ENCODE results near the gene MYOD1.
A peak's percentile ranks its signal among the peaks of the same experiment; 100 is the strongest.

MYOD1 gene

DNA sequence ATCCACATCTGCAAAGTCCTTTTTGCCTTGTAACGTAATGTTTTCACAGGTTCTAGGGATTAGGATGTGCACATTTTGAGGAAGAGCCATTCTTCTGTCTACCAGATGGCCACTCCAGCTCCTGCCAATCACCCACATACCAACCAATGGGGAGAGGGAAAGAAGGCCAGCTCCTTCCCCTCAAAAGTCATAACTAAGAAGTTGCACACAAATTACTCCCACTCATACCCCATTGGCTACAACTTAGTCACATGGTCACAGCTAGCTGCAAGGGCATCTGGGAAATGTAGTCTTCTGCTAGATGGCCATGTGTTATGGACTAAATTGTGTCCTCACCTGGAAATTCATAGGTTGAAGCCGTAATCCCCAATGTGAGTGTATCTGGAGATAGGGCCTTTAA is 15.4 kb upstream of the MYOD1 start:
- DNase-seq: peak; percentile 51

- DNase-seq: no peak
Measured at GRCh38 chr11:17707830-17708229, 11.5 kb upstream of the MYOD1 start.

GRCh38 chr11:17711836-17712235 is 7.5 kb upstream of the MYOD1 start:
- DNase-seq: no peak

- DNase-seq: no peak
Measured at GRCh38 chr11:17713851-17714250, 5.5 kb upstream of the MYOD1 start.

GRCh38 chr11:17714356-17714854 is 5.0 kb upstream of the MYOD1 start:
- DNase-seq: no peak

DNA sequence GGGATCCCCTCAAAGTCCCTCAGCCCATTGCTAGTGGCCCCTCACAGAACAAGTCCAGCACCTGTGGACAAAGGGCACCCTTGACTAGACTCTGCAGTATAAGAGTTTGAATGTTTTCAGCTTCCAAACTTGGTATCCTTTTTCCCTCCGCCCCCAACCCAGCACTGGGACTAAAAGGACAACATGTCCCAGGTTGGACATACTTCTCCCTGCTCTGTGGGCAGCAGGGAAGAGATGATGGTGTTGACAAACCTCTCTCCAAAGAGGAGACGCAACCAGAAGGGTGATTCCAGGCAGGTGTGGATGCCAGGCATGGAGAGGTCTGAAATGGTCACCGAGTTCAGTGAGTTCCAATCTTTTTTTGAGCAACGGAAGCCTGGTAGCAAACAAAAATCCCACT is 4.5 kb upstream of the MYOD1 start:
- DNase-seq: no peak

- DNase-seq: no peak
Measured at GRCh38 chr11:17716807-17717206, 2.6 kb upstream of the MYOD1 start.

GRCh38 chr11:17718015-17718414 is 1.4 kb upstream of the MYOD1 start:
- DNase-seq: no peak

DNA sequence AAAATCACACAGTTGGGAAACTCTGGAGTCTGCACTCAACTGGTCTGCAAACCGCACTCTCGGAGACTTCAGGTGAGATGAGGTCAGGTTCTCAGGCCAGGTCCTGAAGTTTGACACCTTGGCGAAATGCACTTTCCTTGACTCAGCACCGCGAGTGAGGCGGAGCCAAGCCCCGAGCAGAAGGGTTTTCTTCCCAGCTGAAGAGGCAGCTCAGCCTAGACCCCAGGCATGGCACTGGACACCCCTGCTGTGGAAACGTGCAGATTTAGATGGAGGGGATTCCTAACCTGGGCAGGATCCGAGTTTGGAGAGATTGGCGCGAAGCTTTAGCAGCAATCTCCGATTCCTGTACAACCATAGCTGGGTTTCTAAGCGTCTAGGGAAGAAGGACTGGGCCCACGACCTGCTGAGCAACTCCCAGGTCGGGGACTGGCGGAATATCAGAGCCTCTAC is 835 bp upstream of the MYOD1 start:
- no peak for DNase-seq

- DNase-seq: no peak
Measured at GRCh38 chr11:17719938-17720795, 796 bp downstream of the MYOD1 start.

GRCh38 chr11:17720796-17721171 is 1.4 kb downstream of the MYOD1 start:
- DNase-seq: no peak

DNA sequence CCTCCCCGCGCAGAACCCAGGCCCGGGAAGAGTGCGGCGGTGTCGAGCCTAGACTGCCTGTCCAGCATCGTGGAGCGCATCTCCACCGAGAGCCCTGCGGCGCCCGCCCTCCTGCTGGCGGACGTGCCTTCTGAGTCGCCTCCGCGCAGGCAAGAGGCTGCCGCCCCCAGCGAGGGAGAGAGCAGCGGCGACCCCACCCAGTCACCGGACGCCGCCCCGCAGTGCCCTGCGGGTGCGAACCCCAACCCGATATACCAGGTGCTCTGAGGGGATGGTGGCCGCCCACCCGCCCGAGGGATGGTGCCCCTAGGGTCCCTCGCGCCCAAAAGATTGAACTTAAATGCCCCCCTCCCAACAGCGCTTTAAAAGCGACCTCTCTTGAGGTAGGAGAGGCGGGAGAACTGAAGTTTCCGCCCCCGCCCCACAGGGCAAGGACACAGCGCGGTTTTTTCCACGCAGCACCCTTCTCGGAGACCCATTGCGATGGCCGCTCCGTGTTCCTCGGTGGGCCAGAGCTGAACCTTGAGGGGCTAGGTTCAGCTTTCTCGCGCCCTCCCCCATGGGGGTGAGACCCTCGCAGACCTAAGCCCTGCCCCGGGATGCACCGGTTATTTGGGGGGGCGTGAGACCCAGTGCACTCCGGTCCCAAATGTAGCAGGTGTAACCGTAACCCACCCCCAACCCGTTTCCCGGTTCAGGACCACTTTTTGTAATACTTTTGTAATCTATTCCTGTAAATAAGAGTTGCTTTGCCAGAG is 2.0 kb downstream of the MYOD1 start:
- no peak for DNase-seq

GRCh38 chr11:17722000-17722643 is 2.8 kb downstream of the MYOD1 start:
- no peak for DNase-seq

DNA sequence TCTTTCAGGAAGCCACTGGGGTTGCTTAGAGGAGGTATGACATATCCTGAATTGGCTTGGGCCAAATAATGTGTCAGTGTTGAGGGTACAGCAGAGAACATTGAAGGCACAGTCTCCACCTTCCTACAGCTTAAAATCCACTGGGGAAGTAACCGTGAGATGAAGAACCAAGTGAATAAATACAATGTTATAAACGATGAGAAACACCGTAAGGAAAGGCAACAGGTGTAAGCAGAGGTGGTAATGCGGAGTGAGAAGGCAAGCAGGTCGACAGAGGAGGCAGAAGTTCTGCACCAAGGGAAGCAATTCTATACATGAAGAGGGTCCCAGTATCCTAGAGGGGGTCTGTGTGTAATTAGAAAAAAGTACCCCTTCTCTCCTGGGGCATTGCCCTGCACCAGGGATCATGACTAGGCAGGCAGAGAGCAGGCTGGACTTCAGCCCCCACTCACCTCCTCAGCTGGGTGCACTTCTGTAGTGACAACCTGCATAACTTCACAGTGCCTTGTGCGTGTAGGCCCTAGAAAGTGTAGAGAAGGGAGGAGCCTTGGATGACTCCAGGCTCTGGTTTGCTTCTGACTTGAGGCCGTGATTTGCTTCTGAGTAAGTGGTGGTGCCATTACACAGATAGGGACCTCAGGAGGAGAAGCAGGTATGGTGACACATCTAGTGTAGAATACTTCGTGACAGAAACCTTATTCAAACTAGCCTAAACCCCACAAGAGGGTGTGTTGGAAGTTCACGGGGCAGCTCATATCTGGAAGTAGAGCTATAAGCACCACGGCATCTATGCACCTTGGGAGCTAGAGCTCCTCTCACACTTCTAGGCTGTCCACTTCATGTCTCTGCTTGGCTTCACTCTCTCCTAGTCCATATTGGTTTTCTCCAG is 4.9 kb downstream of the MYOD1 start:
- DNase-seq: no peak

GRCh38 chr11:17725174-17725573 is 5.8 kb downstream of the MYOD1 start:
- DNase-seq: no peak

DNA sequence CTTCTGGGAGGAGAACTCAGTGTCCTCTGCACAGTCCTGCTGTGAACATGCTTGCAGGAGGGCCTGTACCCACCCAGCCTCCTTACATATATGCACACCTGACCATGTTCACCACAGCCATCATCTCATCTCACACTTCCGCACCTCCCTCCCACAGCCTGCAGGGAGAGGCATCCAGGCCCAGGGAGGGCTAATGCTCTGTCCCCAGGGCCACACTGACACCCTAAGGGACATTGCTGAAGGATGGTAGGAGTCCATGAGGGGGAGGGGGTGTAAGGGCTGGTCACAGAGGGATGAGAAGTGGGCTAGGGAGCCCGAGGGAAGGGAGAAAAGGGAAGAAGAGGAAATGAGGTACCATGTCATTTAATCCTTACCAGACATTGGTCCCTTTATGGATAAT is 10.8 kb downstream of the MYOD1 start:
- no peak for DNase-seq

GRCh38 chr11:17730608-17731462 is 11.5 kb downstream of the MYOD1 start:
- peak; percentile 53 for DNase-seq

DNA sequence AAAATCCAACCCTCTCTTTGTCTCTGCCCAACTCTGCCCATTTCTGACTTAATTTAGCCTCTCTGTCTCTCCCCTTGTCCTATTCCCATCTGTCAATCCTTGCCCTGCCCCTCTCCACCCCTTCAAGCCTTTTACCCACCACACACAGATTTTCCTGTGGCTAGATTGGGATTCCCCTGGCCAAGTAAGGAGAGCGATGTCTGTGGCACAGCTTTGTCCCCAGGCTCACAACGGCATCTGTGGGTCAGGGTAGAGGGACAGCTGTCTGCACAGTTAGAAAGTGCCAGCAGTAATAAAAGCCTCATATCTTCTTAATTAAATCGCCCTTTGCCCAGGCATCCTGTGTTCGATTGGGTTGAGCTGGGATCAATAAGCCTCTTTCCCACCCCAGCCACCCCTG is 13.9 kb downstream of the MYOD1 start:
- no peak for DNase-seq

- DNase-seq: no peak
Measured at GRCh38 chr11:17734418-17734911, 15.1 kb downstream of the MYOD1 start, which contains the start of gene KCNC1. TSS of gene KCNC1 (plus strand) at chr11:17734781. CDS start at chr11:17736003, 1,222 bp downstream.

DNA sequence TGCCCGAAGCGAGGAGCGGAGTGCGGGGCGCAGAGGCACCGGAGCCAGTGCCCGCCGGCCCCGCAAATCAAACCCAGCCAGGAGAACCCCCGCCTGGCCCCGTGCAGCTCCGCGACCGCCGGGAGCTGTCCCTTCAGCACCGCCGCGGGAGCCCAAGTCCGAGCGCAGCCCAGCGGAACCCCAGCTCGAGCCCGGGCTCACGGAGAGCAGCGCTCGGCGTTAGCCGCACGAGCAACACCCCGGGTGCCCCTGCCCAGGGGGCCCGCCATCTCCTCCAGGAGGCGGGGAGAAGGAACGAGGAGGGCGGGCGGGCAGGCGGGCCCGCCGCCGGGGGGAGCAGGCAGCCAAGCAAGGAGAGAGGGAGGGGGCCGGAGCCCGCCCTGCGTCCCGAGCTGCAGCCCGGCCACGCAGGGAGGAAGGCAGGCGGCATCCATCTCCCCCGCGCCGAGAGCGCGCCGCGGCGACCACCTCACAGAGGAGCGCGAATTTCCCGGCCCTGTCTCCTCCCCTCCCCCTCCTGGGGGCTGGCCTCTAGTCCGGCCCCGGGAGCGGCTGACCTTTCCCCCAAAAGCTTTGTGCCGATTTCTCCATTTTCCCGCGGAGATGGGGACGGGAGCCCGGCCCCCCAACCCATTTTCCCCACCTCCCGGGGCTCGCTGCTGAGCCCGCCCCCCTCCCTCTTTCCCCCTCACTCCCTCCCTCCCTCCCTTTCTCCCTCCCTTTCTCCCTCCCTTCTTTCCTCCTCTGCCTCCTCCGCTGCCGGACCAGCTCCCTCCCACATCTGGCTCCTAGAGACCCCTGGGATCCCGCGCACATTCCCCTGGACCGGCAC is 15.8 kb downstream of the MYOD1 start:
- peak; percentile 26 for DNase-seq
